GM15510 (cell line): ENCODE results near the gene NUP205.

ENCODE experiments used
- POLR2A ChIP-seq: IDR thresholded peaks from 3 replicates; pipeline ENCODE4 v1.6.1; 2011; ENCODE audit warnings: borderline replicate concordance; ENCODE audit not compliant: insufficient read length; ENCODE audit errors: extremely low read depth

The NUP205 gene

DNA sequence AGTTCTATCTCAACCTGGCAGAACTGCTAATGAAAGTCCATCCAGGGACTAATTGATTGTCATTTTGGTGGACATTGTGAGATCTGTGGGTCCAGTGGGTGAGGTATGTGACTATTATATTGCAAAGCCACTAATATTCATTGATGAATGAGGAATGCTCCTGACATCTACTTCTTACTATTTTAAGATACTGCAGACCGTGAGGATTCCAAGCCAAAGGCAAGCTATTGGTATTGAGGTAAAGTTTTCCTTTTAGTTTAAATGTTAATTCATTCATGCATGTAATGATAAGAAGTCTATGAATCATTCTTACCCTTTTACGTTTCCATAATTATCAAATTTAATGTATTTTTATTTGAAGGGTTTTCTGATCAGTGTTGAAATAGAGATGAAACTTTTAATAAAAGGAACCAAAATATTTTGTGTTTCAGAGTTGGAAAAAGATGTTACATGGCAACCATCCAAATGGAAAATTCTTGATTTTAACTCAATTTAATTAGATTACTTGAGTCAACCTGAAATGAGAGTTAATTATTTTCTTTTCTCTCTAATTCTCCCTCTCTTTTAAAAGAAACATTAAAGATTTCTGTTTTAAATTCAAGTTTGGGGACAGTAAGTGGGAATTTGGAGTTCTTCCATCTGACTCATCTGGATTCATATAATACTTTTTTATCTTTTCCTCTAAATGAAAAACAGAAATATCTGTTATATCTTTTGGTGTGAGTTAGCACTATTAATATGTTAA lies 39.6 kb downstream of the NUP205 start:
- no peak for TF ChIP-seq POLR2A

DNA sequence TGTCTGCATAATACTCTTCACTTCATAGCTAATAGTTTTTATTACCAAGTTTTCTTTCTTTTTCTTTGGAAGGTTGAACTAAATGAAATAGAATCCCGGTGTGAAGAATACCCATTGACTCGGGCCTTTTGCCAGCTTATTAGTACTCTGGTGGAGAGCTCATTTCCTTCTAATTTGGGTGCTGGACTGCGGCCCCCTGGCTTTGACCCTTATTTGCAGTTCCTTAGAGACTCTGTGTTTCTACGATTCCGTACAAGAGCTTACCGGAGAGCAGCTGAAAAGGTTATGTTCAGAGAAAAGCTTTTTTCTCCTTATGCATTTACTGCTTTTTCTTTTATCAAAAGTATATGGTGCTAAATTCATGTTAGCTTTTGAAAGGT lies 40.2 kb downstream of the NUP205 start:
- TF ChIP-seq POLR2A, result no peak

DNA sequence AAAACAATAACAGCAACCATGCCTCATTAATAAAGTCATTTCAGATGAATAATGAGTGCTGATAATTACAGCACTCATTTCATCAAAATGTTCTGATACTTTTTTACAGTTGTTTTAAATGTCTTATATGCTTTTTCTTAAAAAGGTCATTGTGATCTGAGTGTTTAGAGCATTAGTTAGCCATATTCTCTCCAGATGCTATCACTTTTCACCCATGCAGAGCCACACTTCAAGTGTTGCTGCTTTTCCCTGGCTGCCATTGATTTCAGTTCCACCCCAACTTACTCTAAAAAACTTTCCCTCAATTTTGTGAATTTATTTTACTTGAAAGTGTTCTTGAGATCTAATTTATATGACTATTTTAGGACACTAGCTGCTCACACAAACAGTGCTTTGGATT lies 41.8 kb downstream of the NUP205 start:
- no peak for TF ChIP-seq POLR2A

DNA sequence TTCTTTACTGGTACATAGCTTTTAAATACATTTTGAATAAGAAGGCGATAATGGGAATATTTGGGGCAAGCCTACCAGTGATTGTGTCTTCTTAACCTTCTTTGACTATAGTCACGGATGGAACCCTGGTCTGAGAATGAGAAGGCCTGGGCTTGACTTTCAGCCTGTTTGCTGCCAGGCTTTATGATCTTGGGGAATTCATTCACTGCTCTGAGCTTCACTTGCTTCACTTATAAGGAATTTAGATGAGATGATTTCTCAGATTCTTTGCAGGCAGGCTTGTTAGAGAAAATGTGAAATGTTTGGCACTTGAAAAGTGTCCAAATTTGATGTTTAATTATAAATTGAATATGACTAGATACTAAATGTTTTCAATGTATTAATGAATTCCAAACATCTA lies 42.5 kb downstream of the NUP205 start:
- no peak for TF ChIP-seq POLR2A

DNA sequence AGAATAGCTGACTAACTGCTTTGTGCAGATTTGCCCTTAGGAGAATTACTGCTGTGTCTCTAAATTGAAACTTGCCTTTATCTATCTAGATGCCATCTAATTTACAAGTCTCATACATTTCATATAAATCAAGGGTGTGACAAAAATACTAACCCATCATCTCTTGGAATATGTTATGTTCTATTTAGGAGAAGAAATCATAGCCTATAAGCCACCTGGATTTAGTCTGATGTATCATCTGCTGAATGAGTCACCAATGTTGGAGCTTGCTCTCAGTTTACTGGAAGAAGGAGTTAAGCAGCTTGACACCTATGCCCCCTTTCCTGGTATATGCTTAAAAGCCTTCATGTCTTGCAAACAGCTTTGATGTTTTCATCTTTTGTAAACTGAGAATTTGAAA lies 43.5 kb downstream of the NUP205 start:
- no peak for TF ChIP-seq POLR2A

DNA sequence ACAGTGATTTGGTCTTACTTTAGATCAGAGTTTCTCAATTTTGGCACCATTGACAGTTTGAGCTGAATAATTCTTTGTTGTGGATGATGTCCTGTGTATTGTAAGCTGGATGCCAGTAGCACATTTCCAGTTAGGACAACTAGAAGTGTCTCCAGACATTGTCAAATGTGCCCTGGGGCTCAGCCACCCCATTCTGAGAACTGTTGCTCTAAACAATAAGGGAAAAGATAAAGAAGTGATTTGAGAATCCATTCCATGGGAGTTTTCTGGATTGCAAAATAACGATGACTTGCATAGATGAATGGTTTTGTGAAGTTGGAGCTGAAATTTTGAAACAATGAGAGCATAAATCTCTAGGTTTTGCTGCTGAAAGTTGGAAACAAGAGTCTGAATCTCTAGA lies 44.6 kb downstream of the NUP205 start:
- no peak for TF ChIP-seq POLR2A

DNA sequence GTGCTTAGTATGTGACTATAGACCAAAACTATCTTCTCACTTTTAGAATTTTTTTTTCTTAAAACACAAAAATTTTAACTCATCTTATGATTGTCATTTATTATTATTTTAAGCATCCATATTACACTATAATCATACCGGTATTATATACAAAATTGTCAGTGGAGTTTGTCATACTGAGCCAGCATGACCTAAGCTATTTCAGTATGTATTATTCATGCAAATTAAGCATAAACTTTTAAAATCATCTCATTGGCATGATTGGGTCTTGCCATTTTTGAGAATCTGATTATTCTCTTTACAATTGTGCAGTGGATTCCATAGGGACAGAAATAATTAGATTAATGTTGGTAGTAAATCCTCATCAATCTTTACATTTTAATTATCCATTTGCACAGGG lies 58.4 kb downstream of the NUP205 start:
- no peak for TF ChIP-seq POLR2A

DNA sequence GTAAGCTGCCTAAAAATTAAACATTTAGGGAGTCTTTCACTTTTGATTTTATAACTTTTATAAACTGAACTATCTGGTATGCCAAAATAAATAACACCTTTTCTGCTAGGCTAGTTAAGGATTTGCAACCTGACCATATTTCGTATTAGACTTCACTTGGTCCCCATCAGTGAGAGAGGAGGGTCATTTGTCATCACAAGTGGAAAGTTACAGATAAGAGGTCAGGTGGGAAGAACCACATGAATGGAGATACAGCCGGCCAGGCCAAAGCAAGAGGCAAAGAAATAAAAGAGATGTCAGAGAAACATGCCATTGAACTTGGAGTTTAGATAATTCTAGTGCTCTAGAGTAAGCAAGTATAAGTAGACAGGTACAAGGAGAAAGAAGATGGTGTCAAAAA lies 60.1 kb downstream of the NUP205 start:
- TF ChIP-seq POLR2A, result no peak

DNA sequence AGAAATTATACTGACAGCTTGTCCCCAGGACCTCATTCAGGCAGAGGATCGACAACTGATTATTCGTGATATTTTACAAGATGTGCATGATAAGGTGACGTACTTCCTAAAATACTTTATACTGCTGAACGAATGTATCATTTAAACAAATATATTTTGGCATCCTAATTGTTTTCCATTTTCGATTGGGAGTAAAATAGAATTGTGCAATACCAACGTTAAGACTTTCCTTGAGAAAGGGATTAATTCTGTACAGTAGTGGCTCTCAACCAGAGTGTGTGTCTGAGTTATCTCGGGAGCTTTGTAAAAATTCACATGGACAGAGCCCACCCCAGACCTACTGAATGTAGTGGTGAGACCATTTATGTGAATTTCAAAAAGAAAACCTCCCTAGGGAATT lies 60.8 kb downstream of the NUP205 start:
- no peak for TF ChIP-seq POLR2A

DNA sequence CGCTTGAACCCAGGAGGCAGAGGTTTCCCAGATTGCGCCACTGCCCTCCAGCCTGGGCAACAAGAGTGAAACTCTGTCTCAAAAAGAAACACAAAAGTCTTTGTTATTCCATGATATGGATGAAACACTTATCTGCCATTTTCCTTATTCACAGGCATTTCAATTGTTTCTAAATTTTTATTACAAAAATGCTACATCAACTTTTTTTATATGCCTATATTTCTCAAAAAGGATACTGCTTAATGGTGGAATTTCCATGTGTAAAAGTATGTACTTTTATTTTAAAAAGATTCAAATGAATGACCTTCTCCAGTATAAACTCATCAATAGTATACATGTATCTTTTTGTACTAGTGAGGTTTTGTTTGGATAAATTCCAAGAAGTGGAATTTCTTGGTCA lies 62.7 kb downstream of the NUP205 start:
- TF ChIP-seq POLR2A, result no peak

DNA sequence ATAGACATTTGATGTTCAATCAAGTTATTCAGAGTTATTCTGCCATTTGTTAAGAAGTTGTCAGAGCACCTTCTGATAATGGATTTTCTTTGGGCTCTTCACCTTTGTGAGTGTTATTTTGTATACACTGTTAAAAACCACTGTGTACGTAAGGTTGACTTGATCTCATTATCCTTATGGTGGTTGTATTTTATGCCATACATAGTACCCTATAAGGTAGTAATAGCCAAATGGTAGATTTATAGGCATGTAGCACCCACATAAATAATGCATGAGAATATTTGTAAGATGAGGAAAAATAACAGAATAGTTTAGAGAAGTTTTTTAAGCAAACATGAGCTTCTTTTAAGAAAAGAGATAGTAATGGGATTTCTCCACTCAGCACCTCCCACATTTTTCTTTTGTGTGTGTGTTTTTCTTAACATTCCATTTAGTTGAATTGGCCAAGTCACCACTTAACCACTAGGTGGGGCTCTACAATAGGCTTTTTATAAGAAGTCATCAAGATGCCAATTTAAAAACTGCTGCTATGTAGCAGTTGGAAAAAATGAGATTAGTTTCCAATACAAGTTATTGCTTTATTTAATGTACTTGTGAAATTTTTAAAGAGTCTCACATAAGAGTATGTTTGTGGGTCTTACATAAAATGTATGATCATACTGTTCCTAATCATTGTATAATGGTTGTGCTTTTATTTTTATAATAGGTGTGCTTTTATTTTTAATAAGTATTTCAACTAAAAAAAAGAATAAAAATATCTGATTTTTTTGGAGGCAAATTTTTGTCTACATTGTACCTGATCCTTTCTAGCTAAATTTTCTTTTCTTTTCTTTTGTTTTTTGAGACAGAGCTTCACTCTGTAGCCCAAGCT lies 63.5 kb downstream of the NUP205 start:
- no peak for TF ChIP-seq POLR2A

DNA sequence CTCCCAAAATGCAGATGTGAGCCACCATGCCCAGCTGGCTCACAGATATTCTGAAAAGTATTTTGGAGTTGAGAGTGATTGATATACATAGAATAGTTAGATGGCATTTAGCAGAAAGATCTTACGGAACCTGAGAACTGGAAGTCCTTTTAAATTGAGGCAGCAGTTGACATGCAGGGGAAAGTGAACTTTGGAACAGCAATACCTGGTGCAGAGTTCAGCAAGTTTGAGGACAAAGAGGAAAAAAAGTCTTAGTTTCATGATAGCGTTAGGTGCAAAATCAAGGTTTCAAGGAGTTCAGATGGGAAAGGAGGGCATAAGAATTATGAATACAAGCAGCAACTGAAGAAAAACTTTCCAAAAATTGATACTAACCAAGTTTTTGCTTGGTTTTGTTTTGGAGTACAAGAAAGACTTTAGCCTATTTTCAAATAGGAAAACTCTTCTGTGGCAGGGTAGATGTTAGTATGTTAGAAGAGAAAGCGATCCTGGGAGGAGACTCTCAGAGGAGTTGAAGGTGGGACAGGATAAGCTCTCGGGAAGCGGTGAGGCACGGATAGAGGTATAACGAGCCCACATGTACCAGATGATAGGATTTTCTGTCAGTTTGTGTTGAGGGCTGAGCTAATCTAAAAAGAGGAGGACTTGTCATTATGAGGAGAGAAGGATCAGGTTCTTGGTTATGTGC lies 76.6 kb downstream of the NUP205 start:
- TF ChIP-seq POLR2A, result no peak

DNA sequence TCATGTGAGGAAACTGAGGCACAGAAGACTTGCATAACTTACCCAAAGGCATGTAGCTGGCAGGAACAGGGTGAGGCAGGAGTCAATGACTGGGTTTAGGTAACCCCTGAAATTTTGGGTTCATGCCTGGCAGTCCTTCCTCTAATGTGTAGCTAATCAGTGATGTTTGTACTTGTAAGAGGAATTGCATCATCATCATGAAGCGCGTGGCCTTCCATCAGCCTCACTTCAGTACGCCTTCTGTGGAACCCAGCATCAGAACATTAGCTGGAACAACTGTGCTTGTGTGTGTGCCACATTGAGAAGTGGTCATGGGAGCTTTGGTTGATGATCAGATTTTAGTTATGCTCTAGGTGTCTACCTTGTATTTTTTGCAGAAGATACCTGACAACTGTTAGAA lies 86.4 kb downstream of the NUP205 start:
- TF ChIP-seq POLR2A, result no peak

DNA sequence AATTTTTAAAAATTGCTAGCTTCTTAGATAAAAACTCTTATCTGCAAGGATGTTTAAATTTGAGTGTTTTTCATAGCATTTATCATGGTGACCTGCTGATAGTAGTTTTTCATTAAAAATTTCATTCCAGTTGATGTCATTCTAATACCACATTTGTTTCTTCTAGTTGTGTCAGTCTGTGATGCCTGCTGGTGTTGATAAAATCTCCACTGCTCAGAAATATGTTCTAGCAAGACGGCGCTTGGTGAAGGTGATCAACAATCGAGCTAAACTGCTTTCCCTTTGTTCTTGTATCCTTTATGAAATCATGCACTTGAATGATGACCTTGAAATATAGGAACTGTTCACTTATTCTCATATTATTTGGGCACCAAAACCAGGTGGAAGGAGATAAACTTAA lies 87.0 kb downstream of the NUP205 start:
- no peak for TF ChIP-seq POLR2A

DNA sequence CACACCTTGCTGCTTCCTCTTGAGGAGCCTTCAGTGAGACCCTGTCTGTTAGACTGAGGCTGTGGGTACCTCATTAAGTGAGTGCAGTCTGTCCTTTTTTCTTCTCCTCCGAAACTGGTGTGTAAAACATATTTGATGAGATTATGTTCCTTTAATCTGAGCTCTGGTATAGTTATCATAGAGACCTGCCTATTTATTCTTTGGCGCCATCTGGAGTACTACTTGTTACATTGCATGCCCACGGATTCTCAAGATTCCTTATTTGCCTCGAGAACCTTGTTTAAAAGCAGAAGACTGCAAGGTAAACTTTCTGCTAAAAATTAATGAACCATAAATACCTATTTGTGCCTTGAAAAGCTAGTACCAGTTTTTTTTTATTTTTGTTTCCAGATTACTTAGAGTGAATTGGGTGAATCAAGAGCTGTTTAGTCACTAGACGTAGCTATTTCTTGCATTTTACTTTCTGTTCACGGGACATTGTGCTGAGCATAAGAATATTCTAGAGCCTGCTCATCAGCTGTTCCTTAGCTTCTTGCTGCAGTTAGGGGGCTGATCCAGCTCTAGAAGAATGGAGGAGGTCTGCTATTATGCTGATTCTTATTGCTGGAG lies 87.7 kb downstream of the NUP205 start:
- TF ChIP-seq POLR2A, result no peak
